HTR-8/SVneo (cell line): ENCODE data around the gene PLA2G1B.
"Not testable (repeated sequence)": the region's sequence is repeated elsewhere in the genome, so short reads cannot be mapped to it uniquely, and the experiment has no call there.

ENCODE experiments used
- DNase-seq: peaks from one replicate; pipeline ENCODE4 v3.0.0; 2011; ENCODE audit warnings: low spot score, mixed read lengths; ENCODE audit not compliant: insufficient read length
- FAIRE-seq: peaks from 2 replicates; lab custom pipeline; 2011; peaks lifted over from hg19 to GRCh38; lab: Jason Lieb, UNC

PLA2G1B gene

GRCh38 chr12:120361506-120362208, 34.1 kb upstream of the PLA2G1B start:
- DNase-seq, result no peak
- FAIRE-seq, result no peak

- FAIRE-seq (no peak), DNase-seq (no peak)
These were observed 31.5 kb upstream of the PLA2G1B start for GRCh38 chr12:120359128-120359527.

GRCh38 chr12:120358412-120359100, 31.0 kb upstream of the PLA2G1B start:
- FAIRE-seq (no peak), DNase-seq (no peak)

- DNase-seq (no peak), FAIRE-seq (no peak)
These were observed 29.5 kb upstream of the PLA2G1B start for GRCh38 chr12:120357104-120357503.

- DNase-seq (peak; percentile 99), FAIRE-seq (peak; percentile 99)
These were observed 29.0 kb upstream of the PLA2G1B start for GRCh38 chr12:120356567-120357030.

- DNase-seq, result no peak
- FAIRE-seq, result no peak
These were observed 26.2 kb upstream of the PLA2G1B start for GRCh38 chr12:120353556-120354317.

GRCh38 chr12:120353136-120353535, 25.6 kb upstream of the PLA2G1B start:
- no peak for FAIRE-seq
- no peak for DNase-seq

GRCh38 chr12:120352117-120352516, 24.5 kb upstream of the PLA2G1B start:
- no peak for DNase-seq

GRCh38 chr12:120350576-120351350, 23.2 kb upstream of the PLA2G1B start:
- FAIRE-seq, result no peak
- no peak for DNase-seq

More at GRCh38 chr12:120352117-120352516, 24.5 kb upstream of the PLA2G1B start:
- FAIRE-seq, result no peak

GRCh38 chr12:120347766-120348165, 20.2 kb upstream of the PLA2G1B start:
- FAIRE-seq (no peak), DNase-seq (no peak)

GRCh38 chr12:120346681-120347080, 19.1 kb upstream of the PLA2G1B start:
- FAIRE-seq (no peak), DNase-seq (no peak)

GRCh38 chr12:120346031-120346430, 18.5 kb upstream of the PLA2G1B start:
- no peak for FAIRE-seq

GRCh38 chr12:120343692-120344091, 16.1 kb upstream of the PLA2G1B start:
- no peak for FAIRE-seq
- no peak for DNase-seq

More at GRCh38 chr12:120346031-120346430, 18.5 kb upstream of the PLA2G1B start:
- DNase-seq, result no peak

- FAIRE-seq, result no peak
These were observed 15.5 kb upstream of the PLA2G1B start for GRCh38 chr12:120343039-120343537.

GRCh38 chr12:120342175-120343038, 14.8 kb upstream of the PLA2G1B start:
- FAIRE-seq, result no peak

More at GRCh38 chr12:120343039-120343537, 15.5 kb upstream of the PLA2G1B start:
- DNase-seq, result no peak

GRCh38 chr12:120339256-120339655, 11.7 kb upstream of the PLA2G1B start:
- no peak for FAIRE-seq
- no peak for DNase-seq

More at GRCh38 chr12:120342175-120343038, 14.8 kb upstream of the PLA2G1B start:
- DNase-seq, result no peak

GRCh38 chr12:120337730-120338129, 10.2 kb upstream of the PLA2G1B start:
- FAIRE-seq (no peak), DNase-seq (no peak)

- DNase-seq, FAIRE-seq: not testable (repeated sequence)
These were observed 8.8 kb upstream of the PLA2G1B start for GRCh38 chr12:120336392-120336791.

GRCh38 chr12:120335447-120335846, 7.9 kb upstream of the PLA2G1B start:
- FAIRE-seq, DNase-seq: not testable (repeated sequence)
